SK-N-SH (cell line): ENCODE measurements around the gene RSRC1.
"Not testable (repeated sequence)": the region's sequence is repeated elsewhere in the genome, so short reads cannot be mapped to it uniquely, and the experiment has no call there.

Experiments used
- CHD2 ChIP-seq: fragments of 150-350 bp; IDR thresholded peaks from 2 replicates; pipeline ENCODE4 v1.6.1; 2018; ENCODE audit warnings: low read length; ENCODE audit not compliant: partially characterized antibody
- EP300 ChIP-seq, 2 experiments: IDR thresholded peaks; 2 replicates each; pipeline versions ENCODE4 v1.4.0 to v1.6.1; 2012; ENCODE audit warnings: borderline replicate concordance in 1 of 2, low read depth in 1 of 2, low read length in 1 of 2
- EZH2phosphoT487 ChIP-seq: fragments of 200-600 bp; sonication (generic); IDR thresholded peaks from 2 replicates; pipeline ENCODE4 v1.6.1; 2017; ENCODE audit warnings: low read depth, mixed run types, mild to moderate bottlenecking, antibody characterized with exemption, moderate library complexity, borderline replicate concordance
- FOXJ3 ChIP-seq: sonication (generic); formaldehyde crosslinking; IDR thresholded peaks from 2 replicates; pipeline ENCODE4 v1.5.1; 2020; ENCODE audit warnings: mild to moderate bottlenecking, missing genetic modification reagents
- JUND ChIP-seq: IDR thresholded peaks from 2 replicates; pipeline ENCODE4 v1.4.0; 2012
- NRF1 ChIP-seq: IDR thresholded peaks from 2 replicates; pipeline ENCODE4 v1.6.1; 2012; ENCODE audit warnings: low read depth, mild to moderate bottlenecking, low read length
- POLR2AphosphoS5 ChIP-seq: IDR thresholded peaks from 2 replicates; pipeline ENCODE4 v1.6.1; 2012; ENCODE audit warnings: low read depth, low read length
- RFX5 ChIP-seq: IDR thresholded peaks from 2 replicates; pipeline ENCODE4 v1.6.1; 2012; ENCODE audit warnings: mild to moderate bottlenecking, improper control_type of control experiment, low read length
- SMC3 ChIP-seq: IDR thresholded peaks from 2 replicates; pipeline ENCODE4 v1.6.1; 2012; ENCODE audit warnings: low read depth, low read length, improper control_type of control experiment
- TAF1 ChIP-seq: IDR thresholded peaks from 2 replicates; pipeline ENCODE4 v1.6.1; 2012; ENCODE audit warnings: low read depth, mild to moderate bottlenecking, low read length, moderate library complexity, borderline replicate concordance
- YY1 ChIP-seq: IDR thresholded peaks from 2 replicates; pipeline ENCODE4 v1.4.0; 2012; ENCODE audit warnings: low read depth, mild to moderate bottlenecking
- TF ChIP-seq, protein P1 (sequence below): fragments of 200-600 bp; sonication (generic); IDR thresholded peaks from 2 replicates; pipeline ENCODE4 v1.6.1; 2017; ENCODE audit warnings: antibody characterized with exemption, mild to moderate bottlenecking, moderate library complexity

GRCh38 chr3:158516729-158517128, 406.8 kb downstream of the RSRC1 start:
- not testable (repeated sequence) for TF ChIP-seq EZH2phosphoT487; RFX5; POLR2AphosphoS5; FOXJ3 (CRISPR knock-in tag); CHD2; TAF1; JUND; YY1; NRF1; SMC3; EP300 (IDR thresholded peaks at IDR 0.05; ENCODE audit: borderline replicate concordance in 1 of 2, low read depth in 1 of 2, low read length in 1 of 2)
- TF ChIP-seq, protein P1, sequence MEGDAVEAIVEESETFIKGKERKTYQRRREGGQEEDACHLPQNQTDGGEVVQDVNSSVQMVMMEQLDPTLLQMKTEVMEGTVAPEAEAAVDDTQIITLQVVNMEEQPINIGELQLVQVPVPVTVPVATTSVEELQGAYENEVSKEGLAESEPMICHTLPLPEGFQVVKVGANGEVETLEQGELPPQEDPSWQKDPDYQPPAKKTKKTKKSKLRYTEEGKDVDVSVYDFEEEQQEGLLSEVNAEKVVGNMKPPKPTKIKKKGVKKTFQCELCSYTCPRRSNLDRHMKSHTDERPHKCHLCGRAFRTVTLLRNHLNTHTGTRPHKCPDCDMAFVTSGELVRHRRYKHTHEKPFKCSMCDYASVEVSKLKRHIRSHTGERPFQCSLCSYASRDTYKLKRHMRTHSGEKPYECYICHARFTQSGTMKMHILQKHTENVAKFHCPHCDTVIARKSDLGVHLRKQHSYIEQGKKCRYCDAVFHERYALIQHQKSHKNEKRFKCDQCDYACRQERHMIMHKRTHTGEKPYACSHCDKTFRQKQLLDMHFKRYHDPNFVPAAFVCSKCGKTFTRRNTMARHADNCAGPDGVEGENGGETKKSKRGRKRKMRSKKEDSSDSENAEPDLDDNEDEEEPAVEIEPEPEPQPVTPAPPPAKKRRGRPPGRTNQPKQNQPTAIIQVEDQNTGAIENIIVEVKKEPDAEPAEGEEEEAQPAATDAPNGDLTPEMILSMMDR: not testable (repeated sequence)
